HepG2 (cell line): ENCODE measurements around the gene OXLD1.

ENCODE experiments used
- RXRA ChIP-seq: sonication (generic); formaldehyde crosslinking; IDR thresholded peaks from 2 replicates; pipeline ENCODE4 v1.5.1; 2020; ENCODE audit warnings: missing genetic modification reagents
- ZNF138 ChIP-seq: sonication (generic); formaldehyde crosslinking; IDR thresholded peaks from 2 replicates; pipeline ENCODE4 v1.5.0; 2020; ENCODE audit warnings: mild to moderate bottlenecking, low read depth, missing genetic modification reagents
- TF ChIP-seq, protein P1 (sequence below): sonication (generic); formaldehyde crosslinking; IDR thresholded peaks from 2 replicates; pipeline ENCODE4 v1.9.0; 2021; ENCODE audit warnings: missing genetic modification reagents, borderline replicate concordance

DNA sequence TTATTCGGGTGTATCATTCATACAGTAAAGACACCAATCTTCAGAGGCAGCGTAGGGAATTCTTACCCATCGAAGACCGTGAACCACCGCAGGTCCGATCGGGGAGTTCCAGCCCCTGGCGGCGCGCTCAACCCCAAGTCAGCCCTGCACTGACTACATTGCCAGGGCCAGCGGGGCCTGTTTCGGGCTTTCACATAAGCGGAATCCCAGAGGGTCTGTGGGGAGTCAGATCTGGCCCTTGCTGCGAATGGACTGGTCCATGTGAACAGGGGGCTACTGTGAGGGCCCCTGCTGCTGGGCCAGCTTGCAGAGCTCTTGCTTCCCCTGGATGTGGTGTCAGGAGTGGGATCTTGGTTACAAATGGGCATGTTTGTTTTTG lies 17.7 kb downstream of the OXLD1 start:
- no peak for TF ChIP-seq ZNF138 (CRISPR knock-in tag)
- TF ChIP-seq RXRA (CRISPR knock-in tag), result no peak
- TF ChIP-seq, protein P1, sequence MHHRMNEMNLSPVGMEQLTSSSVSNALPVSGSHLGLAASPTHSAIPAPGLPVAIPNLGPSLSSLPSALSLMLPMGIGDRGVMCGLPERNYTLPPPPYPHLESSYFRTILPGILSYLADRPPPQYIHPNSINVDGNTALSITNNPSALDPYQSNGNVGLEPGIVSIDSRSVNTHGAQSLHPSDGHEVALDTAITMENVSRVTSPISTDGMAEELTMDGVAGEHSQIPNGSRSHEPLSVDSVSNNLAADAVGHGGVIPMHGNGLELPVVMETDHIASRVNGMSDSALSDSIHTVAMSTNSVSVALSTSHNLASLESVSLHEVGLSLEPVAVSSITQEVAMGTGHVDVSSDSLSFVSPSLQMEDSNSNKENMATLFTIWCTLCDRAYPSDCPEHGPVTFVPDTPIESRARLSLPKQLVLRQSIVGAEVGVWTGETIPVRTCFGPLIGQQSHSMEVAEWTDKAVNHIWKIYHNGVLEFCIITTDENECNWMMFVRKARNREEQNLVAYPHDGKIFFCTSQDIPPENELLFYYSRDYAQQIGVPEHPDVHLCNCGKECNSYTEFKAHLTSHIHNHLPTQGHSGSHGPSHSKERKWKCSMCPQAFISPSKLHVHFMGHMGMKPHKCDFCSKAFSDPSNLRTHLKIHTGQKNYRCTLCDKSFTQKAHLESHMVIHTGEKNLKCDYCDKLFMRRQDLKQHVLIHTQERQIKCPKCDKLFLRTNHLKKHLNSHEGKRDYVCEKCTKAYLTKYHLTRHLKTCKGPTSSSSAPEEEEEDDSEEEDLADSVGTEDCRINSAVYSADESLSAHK (CRISPR knock-in tag), result no peak
